GM12872 (cell line): ENCODE measurements around the gene PPP1R10.

Source experiments
- TF ChIP-seq, protein P1 (sequence below): IDR thresholded peaks from 3 replicates; pipeline ENCODE4 v1.5.1; 2011; ENCODE audit warnings: low read depth, mild to moderate bottlenecking, low read length, moderate library complexity; ENCODE audit not compliant: insufficient read depth

PPP1R10 gene

DNA sequence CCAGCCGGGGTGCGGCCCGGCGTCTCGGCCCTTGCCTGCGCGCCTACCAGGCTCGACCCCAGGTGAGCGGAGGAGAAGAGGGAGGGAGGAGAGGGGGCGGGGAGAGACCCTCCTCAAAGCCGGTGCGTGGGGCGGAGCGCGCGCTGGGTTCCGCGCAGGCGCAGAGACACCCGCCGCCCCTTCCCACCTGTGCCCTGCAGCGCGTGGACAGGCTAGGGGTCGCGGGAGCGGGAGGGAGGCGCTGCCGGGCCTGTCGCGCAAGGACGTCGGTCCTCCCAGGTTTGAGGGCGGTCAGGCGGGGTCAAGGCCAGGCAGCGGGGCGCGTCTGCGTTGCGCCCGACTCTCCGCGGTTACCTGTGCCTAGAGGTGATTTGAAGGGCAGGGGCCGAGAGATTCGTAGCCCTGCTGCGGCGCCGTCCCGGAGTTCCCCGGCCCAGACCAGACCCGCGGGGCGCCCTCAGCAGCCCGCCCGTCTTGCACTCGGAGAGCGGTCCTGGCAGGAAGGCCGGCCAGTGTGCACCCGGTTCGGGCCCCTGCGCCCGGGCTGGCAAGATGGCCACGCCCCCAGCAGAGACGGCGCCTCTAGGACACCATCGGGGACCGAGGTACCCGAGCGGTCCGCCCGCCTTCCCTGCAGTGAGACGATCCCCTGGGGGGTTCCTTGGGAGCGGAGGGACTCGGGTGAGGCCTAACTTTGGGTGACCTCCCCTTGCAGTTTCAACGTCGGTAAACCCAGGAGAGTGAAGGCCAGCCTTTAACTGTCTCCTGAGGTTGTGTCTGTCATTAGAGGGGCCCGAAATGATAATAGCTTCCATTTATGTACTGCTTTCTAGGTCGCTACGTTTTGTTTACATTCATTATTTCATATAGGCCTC, 30.4 kb upstream of the PPP1R10 start:
- TF ChIP-seq, protein P1, sequence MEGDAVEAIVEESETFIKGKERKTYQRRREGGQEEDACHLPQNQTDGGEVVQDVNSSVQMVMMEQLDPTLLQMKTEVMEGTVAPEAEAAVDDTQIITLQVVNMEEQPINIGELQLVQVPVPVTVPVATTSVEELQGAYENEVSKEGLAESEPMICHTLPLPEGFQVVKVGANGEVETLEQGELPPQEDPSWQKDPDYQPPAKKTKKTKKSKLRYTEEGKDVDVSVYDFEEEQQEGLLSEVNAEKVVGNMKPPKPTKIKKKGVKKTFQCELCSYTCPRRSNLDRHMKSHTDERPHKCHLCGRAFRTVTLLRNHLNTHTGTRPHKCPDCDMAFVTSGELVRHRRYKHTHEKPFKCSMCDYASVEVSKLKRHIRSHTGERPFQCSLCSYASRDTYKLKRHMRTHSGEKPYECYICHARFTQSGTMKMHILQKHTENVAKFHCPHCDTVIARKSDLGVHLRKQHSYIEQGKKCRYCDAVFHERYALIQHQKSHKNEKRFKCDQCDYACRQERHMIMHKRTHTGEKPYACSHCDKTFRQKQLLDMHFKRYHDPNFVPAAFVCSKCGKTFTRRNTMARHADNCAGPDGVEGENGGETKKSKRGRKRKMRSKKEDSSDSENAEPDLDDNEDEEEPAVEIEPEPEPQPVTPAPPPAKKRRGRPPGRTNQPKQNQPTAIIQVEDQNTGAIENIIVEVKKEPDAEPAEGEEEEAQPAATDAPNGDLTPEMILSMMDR = no peak

DNA sequence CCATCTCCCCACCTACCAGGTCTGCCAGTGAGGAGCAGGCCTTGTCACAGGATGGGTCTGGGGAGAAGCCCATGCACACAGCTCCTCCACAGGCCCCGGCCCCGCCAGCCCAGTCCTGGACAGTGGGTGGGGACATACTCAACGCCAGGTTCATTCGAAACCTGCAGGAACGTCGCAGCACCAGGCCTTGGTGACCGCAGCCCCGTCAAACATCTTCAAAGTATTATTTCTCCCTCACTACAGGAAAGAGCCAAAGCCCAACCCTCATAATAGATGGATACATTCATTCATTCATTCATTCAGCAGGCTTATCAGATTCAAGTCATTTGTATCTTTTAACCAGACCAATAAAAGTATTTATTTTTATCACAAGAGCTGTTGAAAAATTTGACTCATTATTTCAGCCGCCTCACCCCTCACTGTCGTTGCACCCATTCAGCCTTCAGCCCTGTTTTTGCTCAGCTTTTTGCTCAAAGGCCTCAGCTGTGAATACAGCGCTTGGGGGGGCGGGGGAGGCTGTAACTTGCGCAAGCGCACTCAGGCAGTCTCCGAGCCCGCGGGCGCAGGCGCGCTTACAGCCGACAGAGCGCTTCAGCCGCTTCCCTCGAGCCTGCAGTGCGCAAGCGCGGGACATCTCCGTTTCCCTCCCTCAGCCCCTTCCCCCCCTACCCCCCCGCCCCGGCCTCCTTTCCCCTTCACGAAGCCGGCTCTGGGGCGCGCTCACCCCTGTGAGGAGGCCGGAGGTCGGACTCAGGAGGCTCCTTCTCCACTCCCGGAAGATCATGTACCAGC, 29.6 kb upstream of the PPP1R10 start, which contains the start of gene C6orf136:
Gene C6orf136 (plus strand): TSS at position 684 of the 792 bp plus-strand sequence. CDS start 99 bp downstream, at position 783.
- TF ChIP-seq, protein P1 = no peak

DNA sequence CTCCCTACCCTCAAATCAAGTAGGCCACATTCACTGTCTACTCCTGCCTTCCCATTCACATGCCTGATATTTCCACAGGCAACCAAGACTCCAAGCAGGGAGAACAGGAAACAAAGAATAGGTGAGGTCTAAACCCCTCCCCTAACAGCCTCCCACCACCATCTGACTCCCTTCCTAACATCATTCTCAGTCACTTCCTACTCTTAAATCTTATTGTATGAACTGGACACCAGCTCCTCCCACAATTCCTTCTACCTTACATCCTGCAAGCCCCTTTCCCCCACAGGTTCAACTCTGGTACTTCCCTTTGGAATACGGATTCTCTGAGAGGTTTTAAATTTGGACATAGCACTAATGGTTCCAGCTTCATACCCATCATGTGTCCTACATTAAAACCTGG, 28.9 kb upstream of the PPP1R10 start:
- TF ChIP-seq, protein P1 = no peak

DNA sequence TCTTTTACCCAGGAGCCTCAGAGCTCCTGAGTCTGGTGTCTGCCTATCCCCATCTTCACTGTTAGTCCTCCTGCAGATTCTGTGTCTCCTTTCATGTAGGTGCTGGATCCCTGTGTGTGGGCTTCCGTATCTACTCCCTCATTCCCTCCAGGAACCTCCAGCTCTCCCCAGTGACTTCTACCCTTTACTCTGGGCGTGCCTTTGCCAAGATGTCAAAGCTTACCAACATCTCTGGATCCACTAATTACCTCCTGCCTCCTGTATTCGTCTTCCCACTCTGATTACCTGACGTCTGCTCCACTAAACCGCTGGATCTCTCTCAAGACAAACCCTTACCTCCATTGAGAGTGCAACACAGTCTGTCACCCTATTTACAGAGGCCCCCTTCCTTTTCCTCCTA, 27.7 kb upstream of the PPP1R10 start:
- TF ChIP-seq, protein P1 = no peak

DNA sequence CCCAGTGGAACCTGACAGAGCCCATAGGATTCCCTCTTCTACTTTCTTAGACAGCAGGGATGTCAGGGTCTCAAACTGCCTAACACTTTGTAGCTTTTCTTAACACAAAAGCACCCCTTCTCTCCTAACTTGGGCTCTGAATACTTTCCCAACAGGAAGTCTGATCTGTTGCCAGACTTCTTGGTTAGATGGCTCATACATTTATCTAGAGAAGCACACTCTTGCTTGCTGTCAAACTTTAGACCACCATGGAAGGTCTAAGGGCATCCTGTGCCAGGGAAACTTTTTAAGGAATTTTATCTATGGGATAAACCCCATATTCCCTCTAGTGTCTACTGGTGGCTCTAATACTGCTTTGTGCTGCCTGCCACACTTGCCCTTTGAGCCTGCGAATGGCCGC, 26.6 kb upstream of the PPP1R10 start:
- TF ChIP-seq, protein P1 = no peak

DNA sequence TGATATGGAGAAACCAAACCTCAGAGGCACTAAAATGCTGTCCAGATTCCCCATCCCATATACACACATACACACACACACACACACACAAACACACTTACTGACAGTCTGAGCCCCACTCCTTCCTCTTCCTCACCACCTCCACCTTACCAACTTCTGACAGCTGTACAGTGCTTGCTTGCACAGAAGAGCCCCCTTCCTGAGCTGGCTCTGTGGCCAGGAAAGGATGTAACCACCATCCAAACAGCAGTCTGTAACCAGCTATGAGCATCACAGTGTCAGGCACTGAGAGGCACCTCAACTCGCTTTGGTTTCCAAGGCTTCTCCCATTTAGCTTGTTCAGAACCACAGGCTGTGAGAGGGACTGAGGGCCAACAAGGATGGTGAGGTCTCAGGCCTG, 24.0 kb upstream of the PPP1R10 start:
- TF ChIP-seq, protein P1 = no peak

DNA sequence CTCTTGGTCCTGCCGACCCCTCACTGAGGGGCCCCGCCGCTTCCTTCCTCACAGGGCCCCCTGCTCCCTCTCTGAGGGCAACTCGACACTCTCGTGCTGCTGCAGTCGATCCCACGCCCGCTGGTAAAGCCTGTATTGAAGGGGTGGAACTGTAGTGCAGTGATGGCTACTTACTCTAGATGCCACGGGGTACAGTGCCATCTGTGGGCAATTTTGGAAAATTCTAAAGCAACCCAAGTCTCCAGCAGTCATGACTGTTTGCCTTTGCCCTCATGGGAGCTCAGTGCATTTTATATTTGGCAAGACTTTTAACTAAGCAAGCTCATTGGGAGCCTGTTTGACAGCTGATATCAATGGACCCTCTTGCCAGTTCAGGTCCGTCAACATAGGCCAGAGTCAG, 23.4 kb upstream of the PPP1R10 start:
- TF ChIP-seq, protein P1 = no peak
